Measurements from ENCODE around the gene TTC7B.

The TTC7B gene

DNA sequence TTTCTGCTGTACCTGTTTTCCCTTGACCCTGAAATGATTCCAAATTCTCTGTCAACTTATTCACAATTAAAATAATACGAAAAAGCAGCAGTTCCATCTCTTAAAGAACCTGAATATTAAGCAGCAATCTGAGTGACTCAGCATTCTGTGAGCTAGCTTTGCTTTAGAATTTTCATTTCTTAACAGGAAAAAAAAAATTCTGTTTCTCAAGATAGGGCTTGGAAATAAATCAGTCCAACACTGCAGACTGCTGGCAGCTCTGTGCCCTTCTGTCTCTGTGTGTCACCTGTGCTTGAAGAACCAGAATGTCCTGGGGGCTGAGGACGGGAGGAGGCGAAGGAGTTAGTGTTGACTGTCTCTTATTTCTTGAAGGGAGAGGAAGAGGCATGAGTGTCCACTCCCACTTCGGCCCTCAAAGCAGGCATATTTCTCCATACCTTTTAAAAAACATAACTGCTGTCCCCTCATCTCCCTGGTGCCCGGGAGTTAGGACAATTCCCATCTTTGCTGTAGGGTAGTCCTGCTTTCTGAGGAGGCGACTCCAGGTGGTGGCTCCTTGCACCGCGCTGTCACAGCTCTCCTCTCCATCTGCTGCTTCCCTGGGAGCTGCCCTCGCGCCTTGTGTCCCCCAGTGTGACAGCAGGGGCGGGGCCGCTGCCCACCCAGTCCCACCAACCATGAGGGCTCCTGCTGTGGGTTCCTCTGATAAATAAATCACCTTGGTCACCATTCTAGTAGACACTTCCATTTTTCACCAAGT, 216.3 kb downstream of the TTC7B start:
- DNase-seq (ENCODE audit: low read depth in 2 of 2), result no peak

DNA sequence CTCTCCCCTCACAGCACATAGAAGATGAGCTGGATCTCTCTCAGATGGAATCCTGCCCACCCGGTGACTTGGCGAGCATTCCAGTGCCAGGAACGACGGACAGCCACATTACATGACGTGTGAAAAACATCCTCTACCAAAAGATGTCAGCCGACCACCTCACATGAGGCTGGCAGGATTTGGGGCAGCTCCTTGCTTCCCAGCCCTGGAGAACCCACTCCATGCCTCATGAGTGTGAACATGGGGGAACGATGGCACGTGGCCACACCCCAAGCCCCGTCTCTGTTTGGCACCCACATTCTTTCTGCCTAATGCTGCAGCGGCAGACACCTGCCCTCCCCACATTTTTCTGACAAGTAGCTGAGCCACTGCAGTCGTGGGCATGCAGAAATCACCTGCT, 216.9 kb downstream of the TTC7B start:
- DNase-seq (ENCODE audit: low read depth in 2 of 2), result no peak

DNA sequence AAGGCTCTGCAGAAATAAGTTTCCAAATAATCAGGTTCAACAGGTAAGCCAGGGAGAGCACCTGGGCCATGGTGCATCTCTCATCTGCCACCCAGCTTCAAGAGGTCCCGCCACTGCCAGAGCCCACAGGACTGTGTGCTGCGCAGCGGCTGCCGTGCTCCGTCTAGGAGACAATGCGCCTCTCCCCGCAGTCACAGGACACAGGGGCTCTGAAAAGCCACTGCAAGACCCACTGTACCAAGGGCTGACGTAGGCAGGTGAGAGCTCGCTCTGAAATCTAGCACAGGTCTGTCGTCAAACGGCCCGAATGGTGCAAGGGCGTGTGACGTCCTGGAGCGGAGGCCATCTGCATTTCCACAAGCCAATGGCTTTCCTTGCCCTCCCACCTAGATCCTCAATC, 218.3 kb downstream of the TTC7B start:
- no peak for DNase-seq (ENCODE audit: low read depth in 2 of 2)

DNA sequence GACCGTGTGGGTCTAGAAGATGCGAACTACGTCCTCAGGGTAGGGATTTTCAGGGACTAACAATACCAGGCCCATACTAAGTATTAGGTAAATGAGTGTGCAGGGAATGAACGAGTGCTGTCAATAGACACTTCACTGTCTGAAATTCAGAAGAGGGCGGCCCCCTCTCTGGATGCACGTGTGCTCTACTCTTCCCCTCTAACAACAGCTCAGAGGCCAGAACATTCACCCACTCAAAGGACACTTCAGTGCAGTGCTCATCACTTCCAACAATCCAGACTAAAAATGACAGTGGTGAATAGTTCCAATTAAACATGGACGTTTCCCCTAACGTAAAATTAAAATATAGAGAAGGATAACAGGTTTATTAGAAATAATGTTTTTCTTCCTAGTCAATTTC, 219.5 kb downstream of the TTC7B start:
- no peak for DNase-seq (ENCODE audit: low read depth in 2 of 2)

DNA sequence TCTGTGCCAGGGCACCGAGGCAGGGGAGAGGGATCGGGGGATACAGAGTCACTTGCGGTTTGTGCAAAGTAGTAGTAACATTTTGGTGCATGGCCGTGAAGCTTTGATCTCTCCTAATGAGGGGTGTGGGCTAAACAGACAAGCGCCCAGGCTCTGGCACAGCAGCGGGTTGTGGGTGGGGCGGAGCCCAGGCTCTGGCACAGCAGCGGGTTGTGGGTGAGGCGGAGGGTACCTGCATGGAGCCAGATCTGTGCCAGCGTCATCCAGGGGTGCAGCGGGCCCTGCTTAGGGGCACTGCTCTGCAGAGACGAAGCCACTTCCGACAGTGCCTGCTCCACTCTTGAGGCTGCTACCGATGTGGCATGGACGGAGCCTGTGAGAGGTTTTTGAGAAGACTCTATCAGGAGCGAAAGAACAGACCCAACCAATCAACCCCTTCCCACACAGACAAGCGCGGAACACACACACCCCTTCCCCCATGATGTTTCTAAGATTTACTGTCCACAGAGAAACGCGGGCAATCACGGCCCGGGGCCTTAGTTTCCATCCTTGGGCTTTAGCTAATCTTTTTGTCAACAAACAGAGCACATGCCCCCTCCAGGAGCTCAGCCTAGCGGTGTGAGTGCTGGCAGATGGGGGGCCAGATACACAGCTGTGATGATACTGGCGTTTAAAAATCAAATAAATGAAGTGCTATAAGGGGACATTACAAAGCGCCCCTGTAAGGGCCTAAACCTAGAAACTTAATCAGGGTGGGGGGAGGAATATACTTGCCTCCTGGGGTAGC, 222.8 kb downstream of the TTC7B start:
- no peak for DNase-seq (ENCODE audit: low read depth in 2 of 2)

DNA sequence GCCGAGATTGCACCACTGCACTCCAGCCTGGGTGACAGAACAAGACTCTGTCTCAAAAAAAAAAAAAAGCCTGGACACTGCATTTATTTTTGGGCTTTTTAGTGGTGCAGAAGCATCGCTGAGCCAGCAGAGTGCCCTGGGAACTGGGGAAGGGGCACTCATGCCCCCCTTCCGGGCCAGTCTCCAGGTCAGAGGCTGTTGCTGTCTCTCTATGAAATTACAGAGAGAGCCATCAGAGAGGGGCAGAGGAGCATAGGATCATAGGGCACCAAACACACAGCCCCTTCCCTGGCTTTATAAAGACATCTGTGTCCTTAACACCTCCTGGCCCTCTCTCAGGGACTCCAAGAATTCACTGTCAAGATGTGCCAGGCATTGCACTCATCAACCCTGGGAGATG, 223.6 kb downstream of the TTC7B start:
- no peak for DNase-seq (ENCODE audit: low read depth in 2 of 2)

DNA sequence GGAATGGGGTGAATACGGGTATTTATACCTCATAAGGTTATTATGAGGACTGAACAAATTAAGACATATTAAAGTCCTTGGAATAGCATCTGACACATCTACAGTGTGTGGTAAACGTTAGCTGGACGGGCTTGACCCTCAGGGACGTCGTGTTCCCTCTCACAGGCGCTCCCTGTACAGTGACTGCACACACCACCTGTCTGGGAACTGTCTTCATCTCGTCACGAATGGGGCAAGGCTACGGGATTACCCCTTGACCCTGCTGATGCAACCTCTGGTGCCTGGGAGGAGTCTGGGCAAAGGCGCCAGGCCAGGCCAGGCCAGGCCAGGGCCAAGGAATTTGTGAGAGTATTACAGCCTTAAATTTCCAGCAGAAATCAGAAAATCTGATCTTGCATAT, 228.3 kb downstream of the TTC7B start:
- no peak for DNase-seq (ENCODE audit: low read depth in 2 of 2)

DNA sequence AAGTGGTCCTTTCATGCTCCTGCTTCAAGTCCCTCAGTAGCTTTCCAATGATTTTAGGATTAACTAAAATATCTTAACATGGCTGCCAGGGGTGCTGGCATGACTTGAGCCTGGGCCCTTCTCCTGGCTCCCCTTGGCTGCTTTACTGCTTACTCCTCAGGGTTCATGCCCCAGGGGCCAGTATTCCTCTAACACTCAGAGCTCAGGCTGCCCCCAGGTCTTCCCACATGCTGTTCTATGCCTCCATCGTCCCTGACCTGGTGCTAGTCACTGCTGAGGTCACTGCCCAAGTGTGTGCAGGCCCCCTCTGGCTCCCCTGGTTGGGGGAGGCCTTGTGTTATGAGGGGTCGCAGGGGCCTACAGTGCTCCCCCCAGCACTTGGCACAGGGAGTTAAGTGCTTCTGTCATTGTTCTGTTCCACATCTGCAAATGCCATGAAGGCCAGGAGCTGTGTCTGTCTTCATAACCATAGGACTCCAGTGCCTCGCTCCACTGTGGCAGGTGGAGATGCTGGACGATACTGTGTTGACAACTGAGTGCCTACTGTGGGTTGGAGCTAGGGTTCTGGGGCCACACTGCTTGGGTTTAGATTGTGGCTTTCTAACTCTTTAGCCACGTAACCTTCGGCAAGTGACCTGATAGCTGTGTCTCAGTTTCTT, 228.8 kb downstream of the TTC7B start:
- no peak for DNase-seq (ENCODE audit: low read depth in 2 of 2)

DNA sequence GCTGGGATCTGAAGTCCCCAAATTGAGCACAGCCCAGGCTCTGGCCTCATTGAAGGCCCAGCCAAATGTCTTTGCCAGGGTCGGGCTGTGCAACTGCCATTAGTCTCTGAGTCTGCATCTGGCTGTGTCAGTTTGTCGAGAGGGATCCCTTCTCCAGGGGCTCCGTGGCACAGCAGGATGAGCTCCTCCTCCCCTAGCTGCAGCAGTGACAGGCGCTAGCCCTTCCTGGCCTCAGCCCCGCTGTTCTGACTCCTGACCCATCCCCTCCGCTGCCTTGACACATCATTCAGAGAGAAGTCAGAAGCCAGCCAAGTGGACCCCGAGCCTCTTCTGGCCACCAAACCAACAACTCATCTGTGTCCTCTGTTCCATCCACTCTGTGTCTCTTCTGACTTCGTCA, 231.1 kb downstream of the TTC7B start:
- DNase-seq (ENCODE audit: low read depth in 2 of 2), result no peak

DNA sequence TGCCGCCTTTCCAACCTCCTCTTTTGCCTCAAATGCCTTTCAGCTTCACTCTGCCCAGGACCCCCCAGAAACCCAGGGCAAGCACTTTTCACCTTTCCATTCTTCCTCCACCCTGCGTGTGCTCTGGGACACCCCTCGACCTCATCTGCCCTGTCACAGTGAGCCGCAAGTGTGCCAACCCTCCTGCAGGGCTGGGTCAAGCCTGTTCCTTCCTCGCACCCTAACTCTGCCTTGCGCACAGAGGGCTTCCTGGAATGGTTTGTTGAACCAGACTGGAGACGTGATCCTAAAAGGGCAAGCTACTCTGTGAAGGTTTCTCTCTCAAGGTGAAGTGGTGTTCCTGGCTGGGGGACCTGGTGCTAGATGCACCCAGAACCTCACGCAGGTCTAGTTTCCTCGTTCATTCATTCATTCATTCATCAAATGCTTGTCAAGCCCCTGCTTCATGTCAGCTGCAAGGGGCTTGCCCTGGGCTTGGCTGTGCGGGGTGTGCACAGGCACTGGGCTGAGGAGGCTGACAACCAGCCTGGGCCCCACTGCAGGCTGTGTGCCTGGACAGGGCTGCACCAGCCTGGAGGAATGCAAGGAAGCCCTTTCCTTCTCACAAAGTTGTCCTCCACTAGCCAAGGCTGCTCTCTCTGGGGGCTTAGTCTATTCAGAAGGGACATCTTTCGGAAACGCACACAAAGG, 232.2 kb downstream of the TTC7B start:
- no peak for DNase-seq (ENCODE audit: low read depth in 2 of 2)

DNA sequence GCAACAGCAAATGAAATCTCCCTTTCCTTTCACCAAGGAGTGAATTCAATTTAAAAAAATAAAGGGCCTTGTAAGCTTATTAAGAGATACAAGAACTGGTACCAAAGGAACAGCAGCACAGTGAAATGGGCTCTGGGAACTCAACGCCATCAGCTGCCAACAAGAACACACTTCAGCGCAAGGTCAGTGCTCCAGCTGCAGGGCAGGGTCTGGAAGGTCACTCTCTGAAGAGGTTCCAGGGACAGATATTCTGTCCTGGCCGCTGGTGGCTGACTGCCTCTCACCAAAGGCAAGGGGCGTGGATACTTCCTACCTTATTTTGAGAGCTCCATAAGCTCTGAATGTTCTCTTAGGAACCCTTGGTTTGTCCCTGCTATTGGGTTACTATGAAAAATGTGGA, 232.8 kb downstream of the TTC7B start:
- DNase-seq (ENCODE audit: low read depth in 2 of 2), result no peak

DNA sequence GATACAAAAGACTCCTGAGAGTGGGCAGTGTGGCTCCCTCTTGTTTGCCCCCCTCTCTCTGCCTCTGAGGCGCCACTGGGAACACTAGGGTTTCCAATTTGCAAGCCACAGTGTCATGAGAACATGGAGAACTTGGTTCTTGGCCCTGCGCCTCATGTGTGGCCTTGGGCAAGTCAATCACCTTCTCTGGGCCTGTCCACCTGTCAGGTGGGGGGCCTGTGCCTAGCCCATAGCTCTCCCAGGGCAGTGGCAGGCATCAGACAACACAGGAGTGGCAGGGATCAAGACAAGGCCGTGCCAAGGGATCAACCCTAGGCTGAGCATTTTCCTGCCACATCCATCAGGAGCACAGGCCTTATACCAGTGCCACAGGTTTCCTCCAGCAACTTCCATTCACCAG, 234.1 kb downstream of the TTC7B start:
- no peak for DNase-seq (ENCODE audit: low read depth in 2 of 2)

DNA sequence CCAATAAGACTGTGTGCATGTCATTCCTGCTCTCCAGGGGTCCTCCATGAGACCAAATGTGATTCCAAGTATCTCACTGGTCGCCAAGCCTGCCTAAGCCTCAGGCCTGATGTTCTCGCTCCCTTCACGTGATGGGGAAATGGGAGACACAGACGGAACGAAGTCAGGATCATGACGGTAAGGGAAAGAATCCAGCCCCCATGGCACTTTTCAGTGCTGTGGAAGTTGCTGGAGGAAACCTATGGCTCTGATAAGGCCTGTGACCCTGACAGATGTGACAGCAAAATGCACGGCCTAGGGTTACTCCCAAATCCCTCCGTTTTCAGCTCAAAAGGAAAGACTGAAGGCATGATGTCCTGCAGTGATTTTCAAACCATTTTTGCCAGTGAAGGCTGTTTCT, 234.5 kb downstream of the TTC7B start:
- no peak for DNase-seq (ENCODE audit: low read depth in 2 of 2)

DNA sequence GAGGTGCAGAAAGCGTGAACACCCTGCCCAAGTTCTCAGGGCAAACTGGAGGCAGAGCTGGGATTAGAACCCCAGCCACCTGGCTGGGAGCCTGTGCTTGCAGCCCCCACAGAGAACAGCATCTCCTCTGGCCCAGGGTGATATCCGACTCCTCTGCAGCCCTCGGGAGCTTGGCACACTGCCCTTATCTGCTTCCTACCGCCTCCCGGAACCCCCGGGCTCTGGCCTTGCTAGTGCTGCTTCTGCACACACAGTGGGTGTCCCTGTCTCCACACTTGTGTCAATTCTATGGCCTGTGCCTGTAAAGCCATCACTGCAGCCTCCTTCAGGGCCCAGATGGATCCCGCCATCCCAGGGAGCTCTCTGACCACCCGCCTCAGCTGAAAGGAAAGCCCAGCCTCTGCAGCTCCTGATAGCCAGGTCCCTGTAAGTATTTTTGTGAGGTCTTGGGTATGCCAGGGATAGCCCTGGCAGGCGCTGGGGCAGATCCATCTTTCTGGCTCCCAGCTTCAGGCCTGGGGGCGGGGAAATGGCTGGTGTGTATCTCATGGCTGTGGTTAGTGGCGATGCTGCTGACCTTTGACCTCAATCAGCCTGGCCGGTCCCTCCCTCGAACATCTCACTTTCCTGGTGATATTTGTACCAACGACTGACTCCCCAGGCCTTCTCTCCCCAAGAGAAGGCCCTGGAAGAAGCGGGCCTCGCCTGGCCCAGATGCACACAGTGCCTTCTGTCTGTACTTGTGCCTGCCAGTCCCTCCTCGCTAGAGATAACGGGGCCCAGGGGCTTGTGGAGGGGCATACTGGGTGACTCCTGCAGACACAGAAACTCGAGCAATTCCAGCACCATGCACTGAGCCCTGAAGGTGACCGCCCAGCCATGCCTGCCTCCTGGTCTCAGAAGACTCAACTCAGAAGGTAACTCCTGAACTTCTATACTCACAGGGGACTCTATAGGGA, 235.6 kb downstream of the TTC7B start:
- no peak for DNase-seq (ENCODE audit: low read depth in 2 of 2)

DNA sequence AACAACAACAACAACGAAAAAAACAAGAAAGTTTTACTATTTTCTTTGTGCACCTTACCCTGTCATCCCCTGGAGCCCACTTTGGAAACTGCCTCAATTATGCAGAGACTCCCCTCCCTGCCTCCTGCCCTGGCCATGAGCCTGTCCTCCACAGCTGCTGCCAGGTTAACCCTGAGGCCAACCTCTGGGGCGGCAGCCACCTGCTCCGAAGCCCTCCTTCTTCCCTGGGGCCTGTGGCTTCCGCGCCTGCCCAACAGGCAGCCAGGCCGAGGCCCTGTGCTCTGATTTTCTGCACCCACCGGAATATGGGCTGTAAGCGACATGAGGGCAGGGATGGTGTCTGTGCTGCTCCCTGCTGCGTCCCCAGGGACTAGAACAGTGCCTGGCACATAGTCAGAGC, 236.4 kb downstream of the TTC7B start:
- DNase-seq (ENCODE audit: low read depth in 2 of 2), result no peak

DNA sequence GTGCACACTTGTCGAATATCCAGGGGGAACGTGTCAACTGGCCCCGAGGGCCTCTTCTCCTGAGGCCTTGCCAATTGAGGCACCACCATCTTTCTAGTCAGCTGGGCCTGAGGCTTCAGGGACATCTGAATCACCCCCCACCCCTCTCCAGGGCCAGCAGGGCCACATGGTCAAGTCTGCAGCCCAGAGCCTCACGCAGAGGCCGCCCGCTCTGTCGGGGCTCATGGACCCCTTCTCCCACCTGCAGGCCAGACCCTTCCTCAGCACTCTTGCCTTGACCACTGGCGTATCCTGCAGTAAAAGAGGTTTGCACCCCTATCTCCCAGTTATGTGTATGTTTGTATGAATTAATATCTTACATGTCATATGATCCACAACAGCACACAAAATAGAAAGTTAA, 237.1 kb downstream of the TTC7B start:
- DNase-seq (ENCODE audit: low read depth in 2 of 2), result no peak

DNA sequence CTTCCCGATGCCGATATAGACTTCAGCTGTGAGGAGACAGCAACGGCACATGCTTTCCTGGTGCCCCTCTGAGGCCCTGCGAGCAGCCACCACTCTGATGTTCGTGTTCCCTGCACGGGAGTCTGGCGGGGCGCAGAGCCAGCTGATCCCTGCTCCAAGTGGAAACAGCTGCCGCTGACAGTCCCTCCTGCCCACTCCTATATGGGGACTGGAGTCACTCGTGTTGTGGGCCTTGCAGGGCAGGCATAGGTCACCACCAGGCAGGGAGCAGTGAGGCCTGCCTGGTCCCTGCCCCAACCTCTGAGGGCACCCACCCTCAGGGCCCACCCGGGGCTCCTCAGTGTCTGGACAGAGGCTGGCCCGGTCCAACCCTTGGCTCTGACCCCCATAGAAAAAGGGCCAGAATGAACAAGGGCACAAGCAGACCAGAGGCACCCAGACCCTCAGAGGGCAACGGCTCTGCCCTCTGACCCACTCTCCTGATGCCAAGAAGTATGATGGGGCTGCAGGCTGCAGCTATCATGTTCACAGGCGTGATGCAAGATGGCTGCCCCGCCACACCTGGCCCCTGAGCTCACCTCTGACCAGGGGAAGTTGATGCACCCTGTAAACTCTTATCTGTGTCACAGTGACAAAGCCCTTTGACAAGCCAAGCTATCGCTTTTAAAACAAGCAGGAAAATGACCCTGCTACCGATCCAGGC, 237.8 kb downstream of the TTC7B start:
- DNase-seq (ENCODE audit: low read depth in 2 of 2), result no peak

DNA sequence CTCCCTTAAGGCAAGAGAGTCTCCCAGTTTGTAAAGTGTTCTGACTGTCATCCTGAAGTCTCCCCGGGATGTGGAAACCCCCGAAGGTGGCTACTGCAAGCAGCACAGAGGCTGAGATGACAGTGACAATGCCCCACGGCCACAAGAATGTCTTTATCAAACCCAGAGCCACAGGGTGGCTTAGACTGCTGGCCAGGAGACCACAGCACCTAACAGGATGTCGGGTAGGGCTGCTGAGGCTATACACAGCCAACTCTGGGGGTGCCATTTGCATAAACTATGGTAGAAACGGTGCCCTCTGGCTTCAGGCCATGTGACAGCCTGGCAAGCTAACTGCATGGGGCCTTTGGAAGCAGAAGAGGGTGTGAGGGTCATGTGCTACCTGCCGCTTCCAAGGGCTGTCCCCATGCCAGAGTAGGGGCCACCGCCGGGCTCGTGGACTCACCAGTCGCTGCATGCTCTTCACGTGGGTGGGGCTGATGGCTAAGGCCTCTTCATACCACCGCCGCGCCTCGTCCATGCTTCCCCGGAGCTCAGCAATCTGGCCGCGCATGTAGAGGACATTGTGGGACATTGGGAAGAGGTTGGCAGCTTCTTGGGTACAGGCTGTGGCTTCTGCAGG, 238.5 kb downstream of the TTC7B start:
- DNase-seq (ENCODE audit: low read depth in 2 of 2), result no peak

DNA sequence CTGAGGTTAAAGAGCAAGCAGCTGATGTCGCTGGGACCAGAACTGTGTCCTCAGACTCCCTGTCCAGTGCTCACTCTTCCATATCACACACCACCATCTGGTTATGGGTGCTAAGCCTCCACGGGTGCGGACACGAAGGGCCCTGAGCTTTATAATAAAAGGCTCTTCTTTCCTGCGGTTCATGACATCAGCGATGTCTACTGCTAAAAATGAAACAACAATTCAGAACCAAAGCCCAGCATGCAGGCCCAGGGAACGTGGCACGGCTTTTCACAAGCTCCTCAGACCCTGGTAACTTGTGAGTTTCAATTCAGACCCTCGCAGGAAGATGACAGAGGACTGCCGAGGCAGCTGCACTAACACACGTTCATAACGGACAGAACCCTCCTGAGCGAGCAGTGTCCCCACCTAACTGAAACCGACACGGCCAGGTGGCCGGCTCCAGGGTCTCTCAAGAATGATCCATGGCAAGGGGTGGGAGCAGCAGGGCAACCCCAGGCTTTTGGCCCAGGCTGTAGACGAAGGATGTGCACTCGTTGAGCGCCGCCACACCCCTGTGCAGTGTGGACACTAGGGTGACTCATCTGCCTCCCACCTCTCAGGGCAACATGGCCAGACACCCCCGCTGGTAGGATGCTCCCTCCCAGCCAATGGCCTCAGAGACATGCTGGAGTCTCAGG, 239.1 kb downstream of the TTC7B start:
- DNase-seq (ENCODE audit: low read depth in 2 of 2), result no peak

DNA sequence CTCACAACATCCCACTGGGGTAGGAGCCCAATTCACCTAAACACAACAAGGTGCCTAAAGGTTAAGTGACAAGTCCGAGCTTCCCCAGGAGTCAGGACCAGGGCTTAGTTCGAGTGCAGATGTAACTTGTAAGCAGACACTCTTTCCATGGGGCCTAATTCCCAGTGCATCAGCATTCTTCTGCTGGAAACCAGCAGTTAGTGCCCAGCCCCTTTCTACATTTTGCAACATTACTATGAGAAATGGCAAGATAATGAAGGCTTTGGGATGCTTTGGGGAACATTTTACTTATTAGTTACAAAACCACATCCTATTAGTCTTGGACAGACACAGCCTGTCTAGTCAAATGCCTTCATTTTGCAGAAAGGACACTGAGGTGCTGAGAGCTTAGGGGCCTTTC, 239.6 kb downstream of the TTC7B start:
- no peak for DNase-seq (ENCODE audit: low read depth in 2 of 2)
